ENCODE data around the gene BCAN. TPM values are rescaled to one million over a fixed set of nuclear protein-coding genes. Genes with fewer than 3 reads are reported as not detected.

BCAN gene
- total RNA-seq, 4 donors from 2014 or later, result 0.50 to 5.0 (median 1.9) TPM; not detected in 1

DNA sequence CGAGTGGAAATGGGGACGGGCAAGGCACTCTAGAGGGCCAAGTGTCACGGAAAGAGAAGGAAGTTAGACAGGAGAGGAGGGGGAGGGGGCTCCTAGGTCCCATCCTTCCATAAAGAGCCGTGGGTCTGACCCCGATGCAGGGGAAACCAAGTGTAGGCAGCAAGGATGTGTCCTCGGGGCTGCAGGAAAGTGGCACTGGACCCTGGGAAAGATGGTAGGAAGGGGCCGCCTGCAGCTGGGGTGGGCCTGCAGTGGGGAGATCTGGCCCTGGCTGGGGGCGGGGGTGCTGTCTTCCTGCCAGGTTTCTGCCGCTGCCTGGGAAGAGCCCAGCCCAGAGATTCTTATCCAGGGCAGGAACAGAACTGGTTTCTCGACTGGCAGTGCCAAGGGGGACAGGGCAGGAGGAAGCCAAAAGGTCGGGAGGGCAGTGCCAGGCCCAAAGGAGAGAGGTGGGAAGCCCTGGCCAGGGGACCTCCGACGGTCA is 50.6 kb downstream of the BCAN start:
- TF ChIP-seq, protein P1, sequence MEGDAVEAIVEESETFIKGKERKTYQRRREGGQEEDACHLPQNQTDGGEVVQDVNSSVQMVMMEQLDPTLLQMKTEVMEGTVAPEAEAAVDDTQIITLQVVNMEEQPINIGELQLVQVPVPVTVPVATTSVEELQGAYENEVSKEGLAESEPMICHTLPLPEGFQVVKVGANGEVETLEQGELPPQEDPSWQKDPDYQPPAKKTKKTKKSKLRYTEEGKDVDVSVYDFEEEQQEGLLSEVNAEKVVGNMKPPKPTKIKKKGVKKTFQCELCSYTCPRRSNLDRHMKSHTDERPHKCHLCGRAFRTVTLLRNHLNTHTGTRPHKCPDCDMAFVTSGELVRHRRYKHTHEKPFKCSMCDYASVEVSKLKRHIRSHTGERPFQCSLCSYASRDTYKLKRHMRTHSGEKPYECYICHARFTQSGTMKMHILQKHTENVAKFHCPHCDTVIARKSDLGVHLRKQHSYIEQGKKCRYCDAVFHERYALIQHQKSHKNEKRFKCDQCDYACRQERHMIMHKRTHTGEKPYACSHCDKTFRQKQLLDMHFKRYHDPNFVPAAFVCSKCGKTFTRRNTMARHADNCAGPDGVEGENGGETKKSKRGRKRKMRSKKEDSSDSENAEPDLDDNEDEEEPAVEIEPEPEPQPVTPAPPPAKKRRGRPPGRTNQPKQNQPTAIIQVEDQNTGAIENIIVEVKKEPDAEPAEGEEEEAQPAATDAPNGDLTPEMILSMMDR (IDR thresholded peaks at IDR 0.05), result no peak
- TF ChIP-seq POLR2A (IDR thresholded peaks at IDR 0.05), result no peak
- no peak for TF ChIP-seq POLR2AphosphoS5 (IDR thresholded peaks at IDR 0.05)
- TF ChIP-seq EP300 (IDR thresholded peaks at IDR 0.05), result no peak
- Histone ChIP-seq H3K27me3 (peaks cover 74% of the 10 kb centered on the region), H3K4me1 (peaks cover 0 to 22% (median 9%) of the 10 kb centered on the region in 3 donors), H3K27ac (no peak overlapping the region), H3K9me3 (no peaks in the 10 kb centered on the region), H3K4me3 (no peak overlapping the region), H3K36me3 (no peaks in the 10 kb centered on the region)
- ATAC-seq, result no peak
- 23% methylated on average over 3 of the region's 13 CpGs; no CpG with 5 or more reads in 1 of the 2 donors for WGBS, 2 donors (ENCODE audit: low coverage in 1 of 2)

GRCh38 chr1:156692925-156693847 is 51.3 kb downstream of the BCAN start:
- Histone ChIP-seq H3K27ac (no peak overlapping the region), H3K4me1 (peaks cover 0 to 22% (median 9%) of the 10 kb centered on the region in 3 donors), H3K4me3 (no peak overlapping the region), H3K9me3 (no peaks in the 10 kb centered on the region), H3K27me3 (peaks cover 72% of the 10 kb centered on the region), H3K36me3 (no peaks in the 10 kb centered on the region)
- ATAC-seq, result no peak
- no peak for TF ChIP-seq POLR2AphosphoS5 (IDR thresholded peaks at IDR 0.05)
- TF ChIP-seq EP300 (IDR thresholded peaks at IDR 0.05), result no peak
- TF ChIP-seq, protein P1 (IDR thresholded peaks at IDR 0.05), result no peak
- no peak for TF ChIP-seq POLR2A (IDR thresholded peaks at IDR 0.05)
- WGBS, 2 donors (ENCODE audit: low coverage in 1 of 2), result 62 to 69% methylated on average over 11 to 12 of the region's 16 CpGs

DNA sequence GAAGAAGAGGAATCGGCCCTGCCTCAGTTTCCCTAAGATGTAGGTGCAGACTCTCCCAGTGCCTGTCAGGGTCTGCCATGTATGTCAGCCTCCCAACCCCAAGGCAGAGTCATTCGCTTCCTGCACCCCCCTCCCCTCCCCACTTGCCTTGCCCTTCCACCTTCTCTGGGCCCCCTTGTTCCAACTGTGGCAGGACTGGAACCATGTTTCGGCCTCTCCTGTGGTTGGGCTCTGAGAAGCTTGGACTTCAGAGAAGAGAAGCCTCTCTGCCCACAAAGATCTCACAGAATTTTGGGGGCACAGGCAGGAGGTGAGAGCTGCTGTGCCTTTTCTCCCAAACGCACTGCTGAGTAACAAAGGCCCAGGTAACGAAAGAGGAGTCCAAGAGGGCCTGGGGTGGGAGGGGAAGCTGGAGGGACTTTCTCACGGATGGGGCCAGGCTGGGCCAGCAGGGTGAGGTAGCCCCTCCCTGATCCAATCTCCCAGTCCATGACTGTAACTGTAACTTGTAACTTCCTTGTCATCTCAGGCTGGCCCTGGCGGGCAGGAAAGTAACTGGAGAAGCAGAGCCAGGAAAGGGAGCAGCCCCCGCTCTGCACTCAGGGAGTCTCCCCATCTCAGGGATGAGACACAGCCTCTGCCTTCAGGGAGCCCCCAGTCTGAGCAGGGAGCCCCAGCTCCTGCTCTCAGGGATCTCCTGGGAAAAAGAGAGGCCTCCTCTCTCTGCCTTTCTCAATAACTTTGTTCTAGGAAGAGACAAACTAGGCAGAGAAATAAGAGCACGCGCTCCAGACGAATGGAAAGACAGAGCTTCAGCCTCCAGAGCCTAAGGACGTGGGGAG is 52.2 kb downstream of the BCAN start:
- 69 to 87% methylated on average over 2 to 3 of the region's 12 CpGs for WGBS, 2 donors (ENCODE audit: low coverage in 1 of 2)
- no peaks in the 10 kb centered on the region for H3K36me3 ChIP-seq
- no peaks in the 10 kb centered on the region for H3K9me3 ChIP-seq
- H3K4me3 ChIP-seq, result no peak overlapping the region
- peaks cover 0 to 21% (median 9%) of the 10 kb centered on the region in 3 donors for H3K4me1 ChIP-seq
- H3K27ac ChIP-seq, result no peak overlapping the region
- ATAC-seq, result no peak
- H3K27me3 ChIP-seq, result peaks cover 64% of the 10 kb centered on the region
- TF ChIP-seq, protein P1 (IDR thresholded peaks at IDR 0.05), result no peak
- TF ChIP-seq EP300 (IDR thresholded peaks at IDR 0.05) (no peak), POLR2AphosphoS5 (IDR thresholded peaks at IDR 0.05) (no peak), POLR2A (IDR thresholded peaks at IDR 0.05) (no peak)

- H3K27ac ChIP-seq, result no peak overlapping the region
- ATAC-seq, result no peak
- no peak for TF ChIP-seq POLR2A (IDR thresholded peaks at IDR 0.05)
- TF ChIP-seq, protein P1 (IDR thresholded peaks at IDR 0.05), result no peak
- TF ChIP-seq EP300 (IDR thresholded peaks at IDR 0.05), result no peak
- no peak for TF ChIP-seq POLR2AphosphoS5 (IDR thresholded peaks at IDR 0.05)
Measured at GRCh38 chr1:156694690-156694962, 52.7 kb downstream of the BCAN start.

More at GRCh38 chr1:156694690-156694962, 52.7 kb downstream of the BCAN start:
- H3K36me3 ChIP-seq, result peaks cover 0 to 5% of the 10 kb centered on the region in 2 donors
- no peaks in the 10 kb centered on the region for H3K9me3 ChIP-seq
- H3K27me3 ChIP-seq, result peaks cover 63% of the 10 kb centered on the region
- H3K4me3 ChIP-seq, result no peak overlapping the region
- WGBS, 2 donors (ENCODE audit: low coverage in 1 of 2), result 83 to 100% methylated on average over 1 of the region's 5 CpGs
- H3K4me1 ChIP-seq, result peaks cover 0 to 16% (median 3%) of the 10 kb centered on the region in 3 donors

Measured in gastroesophageal sphincter (tissue), 4 donors.